ENCODE data around the gene PSORS1C2.

The PSORS1C2 gene

GRCh38 chr6:31135710-31136109 is 3.2 kb downstream of the PSORS1C2 start:
- no peak for FAIRE-seq

DNA sequence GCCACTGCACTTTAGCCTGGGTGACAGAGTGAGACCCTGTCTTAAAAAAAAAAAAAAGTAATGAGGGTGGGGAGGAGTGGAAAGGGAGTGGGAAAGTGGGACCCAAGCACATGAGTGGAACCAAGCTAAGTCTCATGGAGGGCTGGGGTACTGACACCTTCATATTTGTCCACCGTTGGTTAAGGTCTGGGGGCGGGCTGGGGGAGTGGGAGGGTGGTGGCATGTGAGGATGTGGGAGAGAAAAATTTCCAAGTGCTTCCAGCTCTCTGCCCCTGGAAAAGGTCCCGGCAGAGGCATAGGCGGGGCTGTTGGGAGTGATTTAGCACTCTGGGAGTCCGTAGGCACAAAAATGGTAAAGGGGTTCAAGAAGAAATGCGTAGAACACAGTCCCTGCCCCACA is 6.1 kb downstream of the PSORS1C2 start:
- no peak for FAIRE-seq

GRCh38 chr6:31131595-31131994 is 7.3 kb downstream of the PSORS1C2 start:
- no peak for FAIRE-seq

GRCh38 chr6:31130751-31131150 is 8.1 kb downstream of the PSORS1C2 start:
- no peak for FAIRE-seq

DNA sequence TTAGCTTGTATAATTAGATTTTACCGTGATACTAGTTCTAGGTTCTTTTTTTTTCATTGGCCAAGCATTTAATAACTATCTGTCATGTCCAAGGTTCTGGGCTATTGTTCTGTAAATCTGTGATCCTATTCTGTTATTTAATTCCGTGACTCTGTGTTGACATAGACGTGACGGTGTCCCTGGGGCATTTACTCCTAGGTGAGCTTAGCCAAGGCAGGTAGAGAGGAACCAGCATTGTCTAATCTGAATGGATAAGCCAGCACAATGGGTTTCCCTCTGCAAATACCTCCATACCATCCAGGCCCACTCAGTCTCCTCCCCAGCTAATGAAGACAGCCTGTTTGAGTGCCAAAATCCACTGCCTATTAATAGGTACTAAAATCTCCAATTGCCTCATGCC is 9.7 kb downstream of the PSORS1C2 start:
- no peak for FAIRE-seq

- peak; percentile 52 for FAIRE-seq
Measured at GRCh38 chr6:31128093-31128676, 10.7 kb downstream of the PSORS1C2 start.

DNA sequence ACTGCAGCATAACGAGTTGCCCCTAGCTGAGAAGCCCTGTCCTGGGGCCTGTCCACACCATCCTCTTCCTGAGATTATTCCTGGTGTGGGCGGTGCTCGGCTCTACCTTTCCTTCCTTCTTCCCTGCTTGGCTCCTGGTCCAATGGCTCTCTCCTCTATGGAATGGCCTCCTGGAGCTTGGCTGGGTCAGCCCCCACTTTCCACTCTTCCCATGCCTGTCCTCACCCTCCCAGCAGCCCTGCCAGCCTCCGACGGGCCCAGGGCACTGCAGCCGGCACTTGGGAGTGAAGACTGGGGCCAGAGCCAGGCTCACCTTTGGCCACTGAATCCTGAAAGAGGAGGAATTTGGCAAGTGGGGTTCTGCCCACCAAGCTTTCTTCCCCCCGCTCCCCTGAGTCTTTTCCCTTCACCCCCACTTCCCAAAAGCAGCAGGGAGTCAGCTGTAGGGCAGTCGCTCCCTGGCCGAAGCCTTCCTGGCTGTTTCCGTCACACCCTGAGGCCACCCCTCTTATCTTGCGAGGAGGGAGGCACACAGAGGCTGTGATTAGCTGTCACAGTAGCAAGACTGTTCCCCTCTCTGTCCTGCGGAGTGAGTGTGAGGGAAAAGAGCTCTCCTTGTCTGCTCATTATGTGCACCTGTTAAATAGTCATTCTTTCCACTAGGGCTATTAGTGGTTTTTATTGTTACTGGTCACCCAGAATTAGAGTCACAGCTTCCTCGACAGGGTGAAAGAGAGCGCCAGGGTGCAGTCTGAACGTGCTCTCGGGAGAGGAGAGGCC is 12.3 kb downstream of the PSORS1C2 start:
- FAIRE-seq, result no peak

DNA sequence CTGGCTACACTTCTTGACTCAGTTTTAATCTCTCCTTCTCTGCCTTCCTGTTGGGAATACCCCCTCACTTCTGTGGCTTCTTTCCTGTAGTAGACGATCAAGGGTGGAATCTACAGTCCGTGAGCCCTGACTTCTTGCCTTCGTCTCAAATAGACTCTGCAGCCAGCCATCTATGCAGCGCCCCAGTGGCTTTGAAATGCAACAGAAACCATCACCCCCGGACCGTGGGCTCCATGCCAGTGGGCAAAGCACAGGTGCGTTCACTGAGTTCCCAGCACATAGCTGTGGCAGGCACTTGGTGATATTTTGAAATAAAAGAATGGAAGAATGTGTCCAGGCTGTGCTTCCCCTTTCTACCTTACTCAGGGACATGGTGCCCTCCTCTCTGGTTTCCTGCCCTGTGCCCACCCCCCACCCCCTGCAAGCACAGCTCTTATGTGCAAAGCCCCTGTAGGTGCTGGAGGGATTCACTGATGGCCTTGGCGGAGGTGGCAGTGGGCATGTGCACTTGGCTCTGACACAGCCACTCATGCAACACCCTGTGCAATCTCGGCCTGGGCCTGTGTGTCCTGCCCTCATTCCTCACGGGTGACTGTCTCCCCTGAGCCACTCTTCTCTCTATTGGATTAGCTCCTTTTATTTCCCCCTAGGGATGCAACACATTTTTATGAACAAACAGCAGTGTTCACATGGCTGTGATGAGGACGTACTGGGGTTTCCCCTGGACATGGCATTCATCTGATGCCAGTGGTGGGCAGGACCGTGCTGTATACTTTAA is 13.1 kb downstream of the PSORS1C2 start:
- FAIRE-seq, result no peak

- FAIRE-seq, result no peak
Measured at GRCh38 chr6:31125162-31125561, 13.7 kb downstream of the PSORS1C2 start.

- no peak for FAIRE-seq
Measured at GRCh38 chr6:31122791-31123706, 15.8 kb downstream of the PSORS1C2 start.

- no peak for FAIRE-seq
Measured at GRCh38 chr6:31121131-31121790, 17.6 kb downstream of the PSORS1C2 start.

DNA sequence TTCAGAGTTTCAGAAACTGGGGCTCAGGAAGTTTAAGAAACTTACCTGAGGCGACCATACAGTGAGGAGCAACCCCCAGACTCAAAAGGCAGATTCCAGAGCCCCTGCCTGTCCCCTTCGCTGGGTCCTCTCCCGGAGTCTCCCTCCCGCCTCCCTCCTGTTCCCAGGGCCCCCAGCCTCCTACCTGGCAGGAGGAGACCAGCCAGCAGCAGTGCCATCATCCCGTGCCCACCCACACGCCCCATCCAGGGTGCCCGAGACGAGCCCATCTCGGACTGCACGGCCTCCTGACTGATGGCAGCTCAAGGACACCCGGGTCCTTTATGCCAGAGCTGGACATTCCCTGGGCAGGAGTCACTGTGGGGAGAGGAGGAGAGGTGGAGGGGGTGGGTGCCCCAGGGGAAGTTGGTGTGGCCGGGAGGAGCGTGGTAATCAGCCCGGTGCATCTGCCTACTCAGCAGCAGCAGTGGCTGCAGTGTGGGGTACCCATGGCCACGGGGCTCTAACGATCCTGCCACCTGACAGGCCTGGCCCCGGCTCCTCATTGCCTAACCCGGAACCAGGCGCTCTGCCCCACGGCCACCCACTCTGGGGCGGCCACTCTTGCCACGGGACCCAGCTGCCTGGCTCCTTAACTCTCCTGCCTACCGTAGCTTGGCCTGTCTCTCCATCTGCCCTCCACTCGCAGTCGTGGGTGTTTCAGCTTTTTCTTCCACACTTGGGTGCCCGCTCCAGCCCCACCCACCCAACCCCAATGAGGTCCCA is 18.5 kb downstream of the PSORS1C2 start, which contains the start of gene CDSN:
TSS of gene CDSN (minus strand) at position 296 of the 765 bp plus-strand sequence. CDS start at position 269, 27 bp downstream.
- FAIRE-seq, result no peak

DNA sequence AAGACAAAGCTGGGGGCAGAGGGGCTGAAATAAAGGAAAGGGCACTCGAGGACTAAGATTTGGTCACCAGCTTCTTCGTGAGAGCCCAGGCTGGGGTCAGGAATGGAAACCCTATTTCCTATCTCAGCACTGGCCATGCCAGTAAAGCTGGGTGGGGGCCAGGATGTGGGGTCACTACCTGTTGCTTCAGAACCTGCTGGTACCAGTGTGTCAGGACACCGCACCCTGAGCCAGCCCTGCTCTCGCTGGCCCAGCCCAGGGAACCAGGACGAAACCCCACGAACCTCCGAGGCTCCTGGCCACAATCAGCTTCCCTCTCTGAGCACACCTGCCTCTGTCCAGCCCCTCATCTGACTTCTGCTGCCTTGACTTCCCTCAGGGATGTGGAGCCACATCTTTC is 20.7 kb downstream of the PSORS1C2 start:
- no peak for FAIRE-seq

DNA sequence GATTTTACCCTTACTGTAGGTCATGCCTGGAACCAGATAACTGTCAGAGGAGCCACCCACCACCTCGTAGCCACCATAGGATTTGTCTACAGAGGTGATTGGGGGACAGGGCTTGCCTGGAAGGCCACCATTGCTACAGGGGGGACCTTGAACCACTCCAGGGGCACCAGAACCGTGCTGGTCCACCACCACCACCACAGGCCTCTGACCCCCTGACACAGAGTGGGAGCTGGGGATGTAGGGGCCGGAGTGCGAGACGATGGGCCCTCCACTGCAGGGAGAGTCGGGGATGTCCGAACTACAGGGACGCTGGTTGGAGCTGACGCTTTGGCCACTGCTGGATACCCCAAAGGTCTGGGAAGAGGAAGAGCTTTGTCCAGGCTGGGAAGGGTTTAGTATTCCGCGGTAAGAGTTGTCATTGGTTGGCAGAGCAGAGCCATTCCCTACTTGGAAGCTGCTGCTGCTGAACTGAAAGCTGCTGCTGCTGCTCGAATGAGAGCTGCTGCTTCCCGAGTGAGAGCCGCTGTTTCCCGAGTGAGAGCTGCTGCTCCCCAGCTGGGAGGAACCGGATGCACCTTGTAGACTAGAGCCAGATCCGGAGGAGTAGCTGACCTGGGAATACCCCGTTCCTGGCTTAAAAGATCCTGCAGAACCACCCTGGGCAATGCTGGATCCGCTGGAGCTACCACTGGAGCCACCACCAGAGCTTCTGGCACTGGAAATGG is 22.0 kb downstream of the PSORS1C2 start:
- FAIRE-seq, result no peak

- FAIRE-seq, result no peak
Measured at GRCh38 chr6:31115941-31116560, 22.8 kb downstream of the PSORS1C2 start.

DNA sequence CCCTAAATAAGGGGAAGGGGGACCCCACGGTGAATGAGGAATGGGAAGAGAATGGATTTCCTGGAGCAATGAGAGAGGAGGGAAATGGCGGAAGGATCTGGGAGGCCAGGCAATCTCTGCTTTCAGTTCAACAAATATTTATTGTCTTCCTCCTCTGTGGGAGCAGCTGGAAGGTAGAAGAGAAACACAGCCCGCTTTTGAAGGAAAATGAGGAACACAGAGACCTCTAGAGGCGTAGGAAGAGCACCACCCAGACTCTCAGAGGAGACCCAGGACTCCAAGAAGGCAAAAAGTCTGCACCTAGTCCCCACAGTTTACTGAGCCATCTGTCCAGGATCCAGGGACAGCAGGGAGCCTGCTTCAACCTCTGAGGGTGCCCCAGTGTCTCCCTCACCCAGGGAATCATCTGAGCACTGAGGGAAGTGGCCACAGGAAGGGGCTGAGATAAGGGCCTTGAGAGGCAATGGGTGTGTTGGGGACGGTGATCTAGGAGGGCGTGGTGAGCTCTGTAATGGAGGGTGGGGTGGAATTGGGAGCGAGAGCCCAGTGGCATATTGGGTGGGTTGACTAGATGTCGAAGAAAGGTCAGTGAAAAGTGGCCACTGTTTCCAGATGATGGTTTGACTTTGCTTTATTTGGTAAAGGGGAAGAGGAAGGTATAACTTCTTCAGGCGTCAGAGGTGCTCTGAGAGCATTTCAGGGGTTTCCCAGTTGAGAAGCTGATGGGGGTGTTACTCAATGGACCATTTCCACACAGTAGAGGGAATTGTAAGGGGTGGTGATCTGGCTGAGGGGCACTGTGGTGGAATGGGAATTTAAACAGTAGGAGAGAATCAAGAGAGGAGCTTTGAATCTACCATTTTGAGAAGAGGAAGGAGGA is 23.7 kb downstream of the PSORS1C2 start:
- no peak for FAIRE-seq

- no peak for FAIRE-seq
Measured at GRCh38 chr6:31114541-31114878, 24.4 kb downstream of the PSORS1C2 start, which contains the start of gene PSORS1C1. Gene PSORS1C1 (plus strand): TSS chr6:31114800. CDS start chr6:31129633, 14,833 bp downstream.

- no peak for FAIRE-seq
Measured at GRCh38 chr6:31113861-31114540, 24.9 kb downstream of the PSORS1C2 start.

Measured in G401.6 (cell line).